ENCODE data around the gene SCN9A.

GRCh38 chr2:166314022-166314759 is 61.6 kb downstream of the SCN9A start:
- TF ChIP-seq CTCF (IDR thresholded peaks at IDR 0.05; ENCODE audit: low read depth, low read length, poor library complexity, severe bottlenecking), result no peak
- TF ChIP-seq EZH2phosphoT487 (IDR thresholded peaks at IDR 0.05; ENCODE audit: borderline replicate concordance, low read length), result no peak
